HG03354 (cell line): Measurements from ENCODE around the gene C9orf50.
A peak's percentile ranks its signal among the peaks of the same experiment; 100 is the strongest.
"Not testable (repeated sequence)": the region's sequence is repeated elsewhere in the genome, so short reads cannot be mapped to it uniquely, and the experiment has no call there.

ENCODE experiments used
- ATAC-seq: cut with Tn5 transposase; IDR thresholded peaks from one replicate; pipeline ENCODE4 v1.9.1; 2021; ENCODE audit warnings: mild to moderate bottlenecking; ENCODE audit not compliant: unreplicated experiment, poor library complexity, severe bottlenecking

C9orf50 gene

DNA sequence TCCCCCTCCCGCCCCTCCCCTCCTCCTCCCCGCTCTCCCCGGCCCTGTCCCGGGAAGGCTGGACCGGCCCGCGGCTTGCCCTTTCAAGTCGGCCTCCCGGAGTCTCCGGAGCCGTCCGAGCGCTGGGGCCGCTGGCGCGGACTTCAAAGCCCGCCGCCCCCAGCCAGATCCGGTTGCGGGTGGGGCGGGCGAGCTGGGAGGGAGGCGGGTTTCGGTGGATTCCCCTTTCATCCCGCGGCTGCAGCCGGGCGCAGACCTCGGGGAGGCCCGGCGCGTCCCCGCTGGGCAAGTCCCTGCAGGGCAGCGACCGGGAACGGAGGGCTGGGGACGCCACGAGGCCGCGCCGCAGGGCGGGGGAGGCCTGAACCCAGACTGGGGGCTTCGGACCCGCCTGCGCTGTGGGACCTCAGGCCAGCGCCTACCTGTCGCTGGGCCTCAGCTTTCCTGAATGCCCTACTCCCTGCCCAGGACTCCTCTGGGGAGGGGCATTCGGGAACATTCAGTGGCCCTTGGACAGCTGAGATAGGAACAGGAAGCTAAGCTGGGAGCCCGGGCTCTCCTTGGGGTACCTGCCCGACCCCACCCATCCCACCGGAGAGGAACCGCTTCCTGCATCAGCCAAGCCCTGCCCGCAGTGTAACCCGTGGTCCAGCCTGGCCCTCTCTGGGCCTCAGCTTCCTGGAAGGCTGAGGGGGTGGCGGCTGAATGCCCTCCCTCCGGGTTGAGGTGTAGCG is 23.4 kb downstream of the C9orf50 start:
- no peak for ATAC-seq

GRCh38 chr9:129596541-129597331 is 24.2 kb downstream of the C9orf50 start:
- no peak for ATAC-seq

DNA sequence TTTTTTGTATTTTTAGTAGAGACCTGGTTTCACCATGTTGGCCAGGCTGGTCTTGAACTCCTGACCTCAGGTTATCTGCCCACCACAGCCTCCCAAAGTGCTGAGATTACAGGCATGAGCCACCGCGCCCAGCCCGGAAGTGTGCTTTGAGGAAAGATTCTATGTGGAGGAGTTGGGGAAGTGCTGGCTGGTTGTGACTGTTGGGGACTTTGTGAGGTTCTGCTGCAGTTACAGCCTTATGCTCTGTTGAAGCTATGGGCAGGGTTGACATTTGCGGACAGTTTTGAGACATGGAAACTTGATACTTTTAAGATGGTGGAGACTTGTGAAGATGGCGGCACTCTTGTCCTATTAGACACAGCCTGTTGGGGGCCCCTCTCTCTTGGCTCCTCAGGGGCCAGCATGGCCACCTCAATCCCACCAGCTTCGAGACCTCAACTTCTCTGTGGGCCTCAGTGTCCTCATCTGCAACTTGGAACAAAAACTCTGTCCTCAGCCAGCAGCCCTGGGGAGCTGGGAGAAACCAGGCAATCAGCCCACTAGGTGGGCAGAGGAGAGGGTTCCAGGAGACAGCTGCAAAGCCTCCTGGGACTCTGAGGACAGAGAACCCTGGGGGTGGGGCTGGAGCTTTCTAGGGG is 24.9 kb downstream of the C9orf50 start:
- no peak for ATAC-seq

GRCh38 chr9:129595311-129595741 is 25.6 kb downstream of the C9orf50 start:
- ATAC-seq: no peak

DNA sequence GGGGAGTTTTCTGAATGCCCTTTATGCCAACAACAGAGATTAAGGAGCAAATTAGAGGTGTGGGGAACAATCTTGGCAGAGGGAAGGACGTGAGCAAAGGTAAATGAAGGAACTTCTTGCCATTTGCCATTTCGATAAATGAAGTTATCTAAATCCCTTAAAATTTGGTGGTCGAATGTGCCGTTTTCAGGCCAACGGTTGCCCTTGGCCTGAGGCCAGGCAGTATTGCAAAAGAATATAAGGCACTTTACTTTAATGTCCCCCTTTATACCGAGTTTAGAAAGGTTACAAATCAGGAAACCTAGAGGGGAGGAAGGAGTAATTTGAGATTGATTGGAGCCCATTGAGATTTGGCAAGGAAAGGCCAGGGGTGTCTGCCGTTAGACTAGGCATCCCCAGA is 26.3 kb downstream of the C9orf50 start:
- no peak for ATAC-seq

DNA sequence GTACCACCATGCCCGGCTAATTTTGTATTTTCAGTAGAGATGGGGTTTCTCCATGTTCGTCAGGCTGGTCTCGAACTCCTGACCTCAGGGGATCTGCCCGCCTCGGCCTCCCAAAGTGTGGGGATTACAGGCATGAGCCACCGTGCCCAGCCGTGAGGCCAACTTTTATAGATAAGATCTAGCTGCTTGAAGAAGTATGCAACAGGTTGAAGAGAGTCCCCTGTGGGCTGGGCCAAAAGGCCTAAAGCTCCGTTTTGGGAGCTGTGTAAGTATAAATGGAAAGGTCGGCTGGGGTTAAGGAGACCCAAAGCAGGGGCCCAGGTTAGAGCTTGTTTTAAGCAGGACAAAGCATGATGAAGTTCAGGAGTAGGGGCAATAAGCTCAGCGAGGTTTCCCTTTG is 28.1 kb downstream of the C9orf50 start:
- ATAC-seq: not testable (repeated sequence)

DNA sequence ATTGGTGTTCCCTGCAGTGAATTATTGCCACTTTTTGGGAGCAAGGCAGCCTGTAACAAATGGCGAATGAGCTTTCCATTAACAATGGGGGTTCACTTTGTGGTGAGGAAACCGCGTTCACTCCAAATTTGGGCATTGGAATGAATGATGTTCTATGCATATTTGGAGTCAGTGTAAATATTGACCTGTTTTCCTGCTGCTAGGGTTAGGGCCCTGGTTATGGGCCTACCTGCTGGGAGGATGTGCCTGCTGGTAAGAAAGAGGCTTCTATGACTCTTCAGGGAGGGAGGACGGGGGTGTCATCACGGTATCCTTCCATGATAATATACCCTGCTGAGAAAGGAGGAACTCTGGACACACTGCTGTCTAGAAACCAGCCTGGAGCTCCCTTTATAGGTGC is 29.0 kb downstream of the C9orf50 start:
- no peak for ATAC-seq

- ATAC-seq: no peak
Observed at GRCh38 chr9:129590466-129590865, 30.4 kb downstream of the C9orf50 start.

DNA sequence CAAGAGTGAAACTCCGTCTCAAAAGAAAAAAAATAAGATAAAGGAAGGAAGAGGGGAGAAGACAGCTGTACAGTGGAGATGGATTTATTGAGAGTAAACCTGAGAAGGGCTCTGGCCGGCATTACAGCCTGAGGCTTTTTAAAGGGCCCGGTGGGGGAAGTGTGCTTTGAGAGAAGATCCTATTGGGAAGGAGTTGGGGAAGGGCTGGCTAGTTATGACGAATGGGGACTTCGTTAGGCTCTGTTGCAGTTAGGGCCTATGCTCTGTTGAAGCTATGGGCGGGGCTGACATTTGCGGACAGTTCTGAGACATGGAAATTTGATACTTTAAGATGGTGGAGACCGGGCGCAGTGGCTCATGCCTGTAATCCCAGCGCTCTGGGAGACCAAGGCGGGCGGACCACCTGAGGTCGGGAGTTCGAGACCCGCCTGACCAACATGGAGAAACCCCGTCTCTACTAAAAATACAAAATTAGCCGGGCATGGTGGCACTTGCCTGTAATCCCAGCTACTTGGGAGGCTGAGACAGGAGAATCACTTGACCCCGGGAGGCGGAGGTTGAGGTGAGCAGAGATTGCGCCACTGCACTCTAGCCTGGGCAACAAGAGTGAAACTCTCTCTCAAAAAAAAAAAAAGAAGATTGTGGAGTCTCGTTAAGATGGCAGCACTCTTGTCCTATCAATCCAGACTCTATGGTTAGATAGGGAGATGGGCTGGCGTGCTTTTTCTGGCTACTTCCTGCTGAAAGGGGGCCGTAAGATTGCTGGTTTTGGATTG is 33.2 kb downstream of the C9orf50 start:
- ATAC-seq: no peak

DNA sequence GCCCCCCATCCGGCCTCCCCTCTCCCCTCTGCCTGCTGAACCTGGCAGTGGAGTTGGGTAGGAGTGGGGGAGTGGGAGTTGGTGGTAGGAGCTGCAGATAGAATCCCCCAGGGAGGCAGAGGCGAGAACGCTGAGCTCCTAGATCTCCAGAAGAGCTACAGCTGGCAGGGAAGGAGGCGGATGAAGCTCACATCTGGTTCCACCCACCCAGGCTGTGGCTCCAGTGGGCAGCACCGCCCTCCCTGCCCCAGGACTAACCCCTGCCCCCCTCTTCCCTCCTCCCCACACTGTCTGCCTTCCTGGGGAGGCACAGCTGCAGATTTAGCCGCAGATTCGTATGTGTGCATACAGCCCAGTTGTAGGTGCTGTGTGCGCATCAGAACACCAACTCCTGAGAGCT is 34.2 kb downstream of the C9orf50 start:
- no peak for ATAC-seq

- no peak for ATAC-seq
Observed at GRCh38 chr9:129586245-129586644, 34.7 kb downstream of the C9orf50 start.

GRCh38 chr9:129585352-129585751 is 35.5 kb downstream of the C9orf50 start:
- ATAC-seq: no peak

DNA sequence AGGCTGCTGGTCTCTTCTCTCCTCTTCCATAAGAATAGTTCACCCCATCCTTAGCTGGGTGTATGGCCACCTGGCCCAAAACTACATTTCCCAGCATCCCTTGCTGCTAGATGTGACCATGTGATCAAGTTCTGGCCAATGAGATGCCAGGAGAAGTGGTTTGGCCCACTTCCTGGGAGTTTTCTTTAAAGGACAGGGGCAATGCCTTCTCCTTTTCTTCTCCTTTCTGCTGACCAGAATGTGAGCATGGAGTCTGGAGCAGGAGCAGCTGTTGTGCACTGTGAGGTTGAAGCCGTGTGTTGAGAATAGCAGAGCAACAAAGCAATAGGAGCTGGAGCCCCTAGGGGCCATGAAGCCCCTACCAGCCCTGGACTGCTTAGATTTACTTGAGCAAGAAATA is 36.8 kb downstream of the C9orf50 start:
- ATAC-seq: peak; percentile 40

- ATAC-seq: no peak
Observed at GRCh38 chr9:129583308-129584038, 37.4 kb downstream of the C9orf50 start.

DNA sequence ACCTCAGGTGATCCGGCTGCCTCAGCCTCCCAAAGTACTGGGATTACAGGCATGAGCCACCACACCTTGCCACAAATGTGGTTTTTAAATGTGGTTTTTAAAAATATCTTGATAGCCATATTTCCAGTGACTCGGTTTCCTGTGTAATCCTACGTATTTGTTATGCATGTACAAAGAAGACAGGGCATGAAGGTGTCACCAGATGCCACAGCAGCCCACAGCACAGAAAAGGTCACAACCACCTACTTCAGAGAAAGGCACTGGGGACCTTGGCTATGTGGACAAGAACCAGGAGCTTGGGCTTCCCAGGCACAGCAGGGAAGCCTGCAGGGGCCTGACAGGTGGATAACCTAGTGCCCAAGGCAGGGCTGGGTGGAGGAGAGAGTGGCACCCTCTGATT is 38.0 kb downstream of the C9orf50 start:
- no peak for ATAC-seq

DNA sequence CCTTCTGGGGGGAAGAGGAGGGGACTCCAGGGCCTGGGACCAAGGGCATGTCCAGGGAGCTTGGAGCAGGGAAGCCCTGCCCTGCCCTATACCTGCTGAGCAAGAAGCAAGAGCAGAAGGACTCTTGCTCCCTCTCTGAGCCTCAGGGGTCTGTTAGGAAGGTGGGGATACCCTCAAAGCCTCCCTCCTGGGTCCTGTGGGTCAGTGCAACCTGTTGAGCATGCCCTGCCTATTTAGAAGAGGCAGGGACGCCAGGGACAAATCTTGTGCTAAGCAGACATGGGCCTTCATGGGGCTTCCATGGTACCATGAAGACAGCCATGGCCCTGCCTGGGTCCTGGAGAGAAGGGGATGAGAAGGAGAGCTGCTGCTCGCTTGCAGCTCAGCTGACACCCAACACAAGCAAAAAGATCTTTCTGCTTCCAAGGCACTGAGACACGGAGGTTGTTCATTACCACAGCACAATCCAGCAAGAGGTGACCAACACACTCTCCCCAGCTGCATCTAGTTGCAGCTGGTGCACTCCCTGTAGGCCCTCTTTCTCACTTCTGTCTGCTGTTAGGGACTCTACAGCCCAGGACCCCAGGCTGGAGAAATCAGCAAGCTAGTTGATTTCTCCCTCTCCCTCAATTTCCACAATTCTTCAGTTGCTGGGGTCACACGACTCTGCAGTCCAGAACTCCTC is 39.3 kb downstream of the C9orf50 start:
- no peak for ATAC-seq

- peak; percentile 59 for ATAC-seq
Observed at GRCh38 chr9:129580211-129580915, 40.5 kb downstream of the C9orf50 start.

DNA sequence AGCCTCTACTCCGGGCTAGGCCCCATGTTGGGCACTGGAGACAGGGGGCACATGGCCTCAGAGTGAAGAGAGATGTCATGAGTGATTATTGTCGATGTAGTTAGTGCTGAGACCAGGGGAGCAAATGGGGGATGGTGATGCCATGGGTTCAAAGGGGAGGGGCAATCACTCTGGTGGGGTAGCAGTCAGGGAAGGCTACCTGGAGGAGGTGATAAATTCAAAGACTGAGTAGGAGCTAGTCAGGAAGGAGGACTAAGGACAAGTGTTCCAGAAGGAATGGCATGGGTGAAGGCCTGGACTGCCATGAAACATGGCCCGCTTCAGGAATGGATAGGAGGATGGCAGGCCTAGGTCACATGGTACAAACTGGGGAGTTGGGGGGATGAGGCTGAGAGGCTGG is 41.6 kb downstream of the C9orf50 start:
- ATAC-seq: no peak
